IPS-NIHi11 (cell line): ENCODE results near the gene TEKTIP1.

Experiments
- DNase-seq: peaks from one replicate; pipeline ENCODE4 v3.0.0; 2012; ENCODE audit warnings: mixed read lengths, low spot score

The TEKTIP1 gene

DNA sequence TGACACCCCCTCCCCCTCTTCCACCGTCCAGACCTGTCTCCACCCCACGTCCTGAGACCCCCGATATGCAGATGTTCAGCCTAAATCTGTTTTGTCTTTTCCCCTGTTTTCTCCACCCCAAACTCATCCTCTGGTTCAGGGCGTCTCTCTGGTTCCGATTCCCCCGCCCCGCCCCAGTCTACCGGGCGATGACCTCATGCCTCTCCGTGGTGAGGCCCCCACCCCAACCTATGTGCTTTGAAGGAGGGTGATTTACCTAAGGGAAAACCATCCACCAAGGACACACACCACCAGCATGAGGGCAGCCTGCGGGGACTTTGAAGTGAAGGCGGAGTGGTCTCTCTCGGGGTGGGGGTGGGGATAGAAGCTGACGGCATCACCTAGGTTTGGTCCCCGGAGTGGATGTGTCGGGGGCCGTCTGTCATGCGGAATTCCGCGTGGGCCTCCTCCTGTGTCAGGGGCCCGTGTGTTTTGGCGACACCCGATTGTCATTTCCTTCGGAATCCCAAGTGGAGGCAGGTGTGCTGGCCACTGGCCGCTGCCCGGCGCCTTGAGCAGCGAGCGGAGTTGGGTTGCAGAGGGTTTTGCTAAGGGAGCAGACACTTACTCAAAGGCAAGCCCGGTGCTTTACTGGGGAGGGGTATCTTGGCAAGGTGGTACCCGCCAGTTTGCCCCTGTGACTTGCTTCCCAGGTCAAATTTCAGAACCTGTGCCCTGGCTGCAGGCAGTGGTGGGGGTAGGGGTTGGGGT is 31.4 kb upstream of the TEKTIP1 start:
- no peak for DNase-seq

- DNase-seq, result peak; percentile 78
Measured at GRCh38 chr19:3508121-3508661, 30.8 kb upstream of the TEKTIP1 start.

DNA sequence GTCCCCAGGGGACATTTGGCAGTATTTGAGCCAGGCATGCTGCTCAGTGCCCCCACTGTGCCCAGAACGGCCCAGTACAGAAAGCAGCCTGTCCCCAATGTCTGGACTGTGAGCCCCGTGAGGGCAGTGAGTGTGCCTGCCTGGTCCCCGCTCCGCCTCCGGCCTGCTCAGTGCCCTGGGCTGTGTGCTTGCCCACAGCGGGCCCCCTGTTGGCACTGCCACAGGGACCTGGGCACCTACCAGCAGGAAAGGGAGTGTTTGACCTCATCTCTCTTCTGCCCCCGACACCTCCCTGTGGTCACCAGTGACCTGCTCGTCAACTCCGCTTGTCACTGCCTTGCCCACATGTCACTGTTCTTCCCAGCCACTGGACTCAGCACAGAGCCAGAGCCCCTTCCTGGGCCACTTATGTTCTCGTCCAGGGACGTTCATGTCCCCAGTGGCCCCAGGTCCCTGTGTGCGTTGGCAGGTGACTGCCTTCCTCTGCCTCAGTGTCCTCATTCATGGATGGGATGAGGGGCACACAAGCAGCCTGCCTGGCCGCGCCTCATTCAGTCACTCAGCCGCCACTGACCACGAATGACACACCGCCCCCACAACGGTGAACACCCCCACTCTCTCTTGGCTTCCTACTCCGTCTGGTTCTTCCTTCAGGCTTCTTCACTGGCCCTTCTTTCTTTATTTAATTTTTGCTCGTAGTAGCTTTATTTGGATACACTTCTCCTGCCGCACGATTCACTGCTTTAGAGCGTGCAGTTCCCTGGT is 30.0 kb upstream of the TEKTIP1 start:
- no peak for DNase-seq

DNA sequence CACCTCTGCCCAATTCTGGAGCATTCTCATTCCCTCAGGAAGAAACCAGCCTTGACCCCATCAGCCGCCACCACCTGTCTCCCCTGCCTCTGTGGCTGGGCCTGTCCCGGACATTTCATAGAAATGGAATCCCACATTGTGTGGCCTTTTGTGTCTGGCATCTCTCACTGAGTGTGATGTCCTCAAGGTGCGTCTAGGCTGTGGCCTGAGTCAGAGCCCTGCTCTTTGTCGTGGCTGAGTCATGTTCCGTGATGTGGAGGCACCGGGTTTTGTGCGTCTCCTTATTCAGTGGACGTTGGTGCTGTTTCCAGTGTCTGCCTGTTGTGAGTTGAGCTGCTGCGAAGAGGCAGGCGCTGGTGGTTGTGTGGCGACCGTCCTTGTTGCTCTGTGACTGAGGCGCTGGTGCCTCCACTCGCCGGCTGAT is 29.4 kb upstream of the TEKTIP1 start:
- no peak for DNase-seq

GRCh38 chr19:3510727-3511126 is 28.2 kb upstream of the TEKTIP1 start:
- DNase-seq, result no peak

DNA sequence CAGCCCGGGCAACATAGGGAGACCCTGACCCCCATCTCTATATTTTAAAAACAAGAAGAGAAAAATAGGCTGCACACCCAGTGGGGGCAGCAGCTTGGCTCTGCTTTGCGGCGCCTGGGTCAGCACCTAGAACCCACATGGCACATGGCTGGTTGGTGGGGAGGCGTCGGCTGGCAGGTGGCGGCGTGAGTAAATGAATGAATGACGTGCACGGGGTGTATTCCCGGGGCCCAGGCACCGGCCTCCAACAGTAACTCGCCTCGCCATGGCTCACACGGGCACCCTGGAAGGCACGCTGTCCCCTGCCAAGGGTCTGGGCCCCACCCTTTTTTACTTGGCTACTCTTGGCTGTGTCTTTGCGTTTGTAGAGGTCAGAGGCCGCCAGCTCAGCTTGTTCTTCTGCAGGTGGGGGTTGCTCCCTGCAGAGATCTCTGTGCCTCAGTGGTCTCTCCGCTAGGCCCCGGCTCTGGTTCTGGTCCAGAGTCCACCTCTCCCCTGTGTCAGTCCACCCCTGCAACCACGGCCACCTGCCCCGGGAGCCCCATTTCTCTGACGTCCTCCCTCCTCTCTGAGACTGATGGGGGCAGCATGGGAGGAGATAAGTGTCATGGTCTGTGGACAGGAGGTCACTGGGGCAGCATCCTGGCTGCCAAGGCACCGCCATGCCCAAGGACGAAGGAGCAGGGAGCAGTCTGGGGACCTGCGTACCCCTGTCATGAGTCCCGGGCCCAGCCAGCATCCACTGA is 27.3 kb upstream of the TEKTIP1 start:
- no peak for DNase-seq

- DNase-seq, result no peak
Measured at GRCh38 chr19:3512562-3513228, 26.3 kb upstream of the TEKTIP1 start.

DNA sequence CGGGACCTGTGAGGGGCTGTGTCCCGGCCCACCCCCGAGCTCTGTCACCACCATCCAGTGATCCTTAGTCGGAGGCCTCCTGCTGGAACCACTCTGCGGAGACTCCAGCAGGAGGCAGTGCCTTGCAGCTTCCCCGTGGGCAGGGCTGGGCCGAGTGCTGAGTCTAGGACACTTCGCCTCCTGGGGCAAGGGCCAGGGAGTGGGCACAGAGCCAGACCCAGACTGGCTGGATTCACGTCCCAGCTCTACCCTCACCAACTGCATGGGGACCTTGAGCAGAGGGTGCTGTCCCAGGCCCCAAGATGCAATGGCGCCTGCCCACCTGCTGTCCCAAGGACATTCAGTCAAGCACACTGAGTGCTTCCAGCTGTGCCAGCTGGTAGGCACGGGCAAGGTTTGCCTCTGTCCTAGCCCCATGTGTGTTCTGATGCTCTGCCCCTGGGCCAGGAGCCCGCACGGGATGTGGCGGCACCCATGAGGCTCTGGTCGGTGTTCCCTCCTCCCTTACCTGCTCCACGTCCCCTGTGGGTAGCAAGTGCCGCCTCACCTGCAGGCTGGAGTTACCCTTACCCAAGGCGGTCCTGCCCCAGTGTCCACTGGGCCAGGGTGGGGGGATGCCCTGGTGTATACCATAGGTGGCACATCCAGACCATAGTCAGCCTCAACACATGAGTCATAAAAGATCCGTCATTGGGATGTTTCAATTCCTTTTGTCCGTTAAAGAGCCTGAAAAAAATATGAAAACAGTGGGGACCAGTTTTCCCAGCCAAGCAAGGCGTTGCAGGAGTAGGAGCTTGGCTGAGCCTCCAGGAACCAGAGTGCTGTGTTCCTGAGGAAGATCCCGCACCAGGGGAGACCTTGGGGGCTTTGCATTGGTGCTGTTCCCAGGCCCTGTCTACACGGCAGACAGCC is 25.5 kb upstream of the TEKTIP1 start:
- DNase-seq, result no peak

- DNase-seq, result no peak
Measured at GRCh38 chr19:3514930-3515329, 24.0 kb upstream of the TEKTIP1 start.

GRCh38 chr19:3515891-3516422 is 23.0 kb upstream of the TEKTIP1 start:
- DNase-seq, result no peak

DNA sequence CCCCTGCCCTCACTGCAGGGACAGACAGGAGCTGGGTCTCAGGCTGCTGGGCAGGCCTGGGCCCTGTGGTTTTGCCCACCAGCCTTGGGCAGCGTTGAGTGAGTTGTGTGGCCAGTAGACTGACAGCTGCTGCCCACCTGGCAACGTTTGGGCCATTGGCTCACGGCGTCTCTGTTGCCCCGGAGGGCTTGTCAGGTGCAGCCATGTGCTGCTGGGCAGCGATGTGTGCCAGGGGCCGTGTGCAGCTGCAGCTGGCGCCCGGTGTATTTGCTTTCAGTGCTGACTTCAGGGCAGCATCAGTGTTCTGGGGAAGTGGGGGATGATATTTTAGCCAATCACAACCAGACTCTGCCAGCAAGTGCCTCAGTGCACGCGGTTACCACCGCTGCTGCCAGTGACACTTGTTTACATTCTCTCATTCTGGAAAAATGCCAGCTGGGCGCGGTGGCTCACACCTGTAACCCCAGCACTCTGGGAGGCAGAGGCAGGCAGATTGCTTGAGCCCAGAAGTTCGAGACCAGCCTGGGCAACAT is 22.2 kb upstream of the TEKTIP1 start:
- peak; percentile 15 for DNase-seq

DNA sequence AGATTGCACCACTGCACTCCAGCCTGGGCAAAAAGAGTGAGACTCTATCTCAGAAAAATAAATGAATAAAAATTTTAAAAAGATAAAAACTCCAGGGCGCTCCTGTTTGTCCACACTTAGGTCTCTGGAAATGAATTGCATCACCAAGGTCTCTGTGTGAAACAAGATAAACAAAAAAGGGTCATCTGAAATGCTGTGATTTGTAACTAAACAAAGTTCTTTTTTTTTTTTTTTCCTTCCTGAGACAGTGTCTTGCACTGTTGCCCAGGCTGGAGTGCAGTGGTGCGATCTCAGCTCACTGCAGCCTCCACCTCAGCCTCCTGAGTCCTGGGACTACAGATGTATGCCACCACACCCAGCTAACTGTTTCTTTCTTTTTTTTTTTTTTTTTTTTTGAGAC is 21.3 kb upstream of the TEKTIP1 start:
- no peak for DNase-seq

DNA sequence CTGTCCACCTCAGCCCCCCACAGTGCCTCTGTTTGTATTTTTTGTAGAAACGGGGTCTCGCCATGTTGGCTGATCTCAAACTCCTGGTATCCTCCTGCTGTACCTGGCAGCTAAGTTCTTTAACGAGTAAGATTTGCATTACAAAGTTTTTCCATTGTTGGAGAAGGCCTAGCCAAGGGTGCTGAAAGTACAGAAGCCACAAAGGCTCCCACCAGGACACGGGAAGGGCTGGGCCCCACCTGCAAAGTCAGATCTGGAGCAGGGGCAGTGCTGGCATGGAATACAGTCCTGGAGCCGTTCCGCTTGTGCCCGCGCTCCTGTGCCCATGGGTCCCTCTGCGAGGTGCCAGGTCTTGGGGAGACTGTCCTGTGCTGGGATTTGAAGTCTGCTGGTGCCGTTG is 20.7 kb upstream of the TEKTIP1 start:
- peak; percentile 70 for DNase-seq

DNA sequence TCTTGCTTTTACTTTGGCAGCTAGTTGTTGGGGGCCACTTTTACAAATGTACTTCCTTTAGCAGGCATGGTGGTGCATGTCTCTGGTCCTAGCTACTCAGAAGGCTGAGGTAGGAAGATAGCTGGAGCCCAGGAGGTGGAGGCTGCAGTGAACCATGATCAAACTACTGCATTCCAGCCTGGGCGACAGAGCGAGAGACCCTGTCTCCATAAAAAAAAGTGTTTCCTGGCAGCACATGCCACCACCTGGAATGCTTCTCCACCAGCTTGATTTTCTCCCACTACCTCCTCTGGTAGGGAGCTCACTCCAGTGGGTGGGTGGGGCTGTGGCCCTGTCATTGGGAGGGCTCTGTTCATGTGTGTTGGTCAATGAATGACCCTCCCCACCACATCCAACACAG is 20.3 kb upstream of the TEKTIP1 start:
- no peak for DNase-seq

DNA sequence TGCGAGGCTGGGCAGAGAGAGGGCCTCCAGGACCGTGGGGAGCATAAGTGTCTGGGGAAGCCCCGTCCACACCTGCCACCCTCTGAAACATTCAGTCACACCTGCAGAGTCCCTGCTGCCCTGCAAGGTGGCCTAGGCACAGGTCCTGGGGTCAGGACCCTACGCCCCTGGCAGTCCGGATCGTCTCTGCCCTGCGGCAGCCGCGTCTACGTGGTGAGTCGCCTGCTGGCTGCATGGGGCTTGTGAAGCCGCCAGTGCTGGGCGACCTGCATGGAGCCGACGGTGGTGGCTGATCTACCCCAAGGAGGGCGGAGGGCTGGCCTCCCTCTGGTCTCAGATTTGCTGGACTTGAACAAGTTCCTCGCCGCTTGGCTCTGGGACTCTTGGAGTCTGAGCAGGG is 19.8 kb upstream of the TEKTIP1 start:
- peak; percentile 42 for DNase-seq

DNA sequence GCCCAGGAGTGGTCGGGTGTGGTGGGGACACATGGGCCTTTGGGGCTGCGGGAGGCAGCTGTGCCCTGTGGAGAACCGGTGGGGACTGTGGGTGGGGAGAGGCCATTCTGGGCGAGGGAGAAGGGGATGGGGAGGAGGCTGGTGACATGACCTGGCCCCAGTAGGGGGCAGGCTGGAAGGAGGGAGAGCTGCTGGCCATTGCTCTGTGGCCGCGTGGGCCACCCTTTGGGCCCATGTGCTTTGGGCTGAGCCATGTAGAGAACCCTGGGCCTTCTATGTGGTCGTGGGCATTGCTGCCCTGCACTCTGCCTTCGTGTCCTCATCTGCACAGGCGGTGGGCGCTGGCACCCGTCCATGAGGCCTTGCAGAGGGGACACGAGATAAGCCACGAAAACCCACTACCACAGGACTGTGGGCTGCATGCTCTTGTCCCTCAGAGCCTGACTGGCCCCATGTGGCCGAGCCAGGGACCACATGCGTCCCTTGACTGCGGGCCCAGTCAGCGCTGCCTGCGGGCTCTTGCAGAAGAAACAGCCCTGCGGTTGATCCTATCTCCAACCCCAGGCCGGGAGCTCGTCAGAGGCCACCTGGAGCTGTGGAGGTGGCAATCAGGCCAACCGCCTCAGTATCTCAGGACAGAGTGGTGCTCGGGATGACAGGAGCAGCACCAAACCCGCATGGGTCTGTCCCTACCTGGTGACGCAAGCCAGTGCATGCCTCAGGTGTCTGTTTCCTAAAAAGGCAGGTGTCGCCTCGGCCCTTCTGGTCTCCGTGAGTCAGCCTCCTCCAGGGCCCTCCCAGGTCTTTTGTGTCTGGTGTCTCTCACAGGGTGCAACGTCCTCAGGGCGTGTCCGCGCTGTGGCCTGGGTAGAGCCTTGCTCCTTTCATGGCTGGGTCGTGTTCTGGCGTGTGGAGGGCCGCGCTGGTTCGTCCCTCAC is 18.5 kb upstream of the TEKTIP1 start:
- peak; percentile 55 for DNase-seq

GRCh38 chr19:3521104-3521445 is 17.9 kb upstream of the TEKTIP1 start:
- DNase-seq, result no peak

DNA sequence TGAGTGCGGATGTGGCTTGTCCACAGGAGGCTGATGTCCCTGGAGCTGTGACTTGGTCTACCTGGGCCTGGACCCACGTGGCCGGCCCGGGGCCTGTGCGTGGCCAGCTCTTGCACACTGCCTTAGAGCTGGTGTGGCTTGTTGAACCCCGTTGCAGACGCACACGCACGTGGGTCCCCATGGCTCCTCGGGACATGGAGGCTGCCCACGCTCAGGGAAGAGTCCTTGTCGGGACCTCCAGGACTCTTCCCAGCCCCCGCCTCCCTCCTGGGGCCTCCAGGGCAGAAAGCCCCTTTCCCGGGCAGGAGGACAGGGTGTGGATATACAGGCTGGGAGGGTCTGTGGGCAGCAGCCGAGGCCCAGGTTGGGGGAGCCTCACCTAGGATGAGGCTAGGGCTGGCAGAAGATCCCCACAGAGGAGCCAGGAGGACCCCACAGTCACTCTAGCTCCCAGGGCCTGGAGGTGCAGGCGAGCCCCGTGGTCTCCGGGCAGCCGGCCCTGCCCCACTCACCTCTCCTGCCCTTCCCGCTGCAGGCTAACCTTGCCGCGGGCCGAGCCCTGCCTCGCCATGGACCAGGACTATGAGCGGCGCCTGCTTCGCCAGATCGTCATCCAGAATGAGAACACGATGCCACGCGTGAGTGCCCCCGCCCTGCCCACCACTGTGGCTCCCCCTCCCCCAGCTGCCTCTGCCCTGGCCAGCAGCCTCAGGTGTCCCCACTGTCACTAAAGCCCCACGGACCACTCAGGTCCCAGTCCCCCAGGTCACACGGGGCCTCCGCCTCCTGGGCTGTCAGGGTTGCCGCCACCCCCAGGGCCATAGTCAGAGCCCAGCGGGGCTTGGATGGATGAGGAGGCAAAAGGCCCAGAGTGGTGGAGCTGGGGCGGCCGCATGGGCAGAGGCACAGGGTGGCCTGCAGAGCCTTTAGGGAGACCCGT is 16.3 kb upstream of the TEKTIP1 start:
- DNase-seq, result no peak
